Measurements from ENCODE around the gene NECAB2. TPM values are rescaled to one million over a fixed set of nuclear protein-coding genes. Genes with fewer than 3 reads are reported as not detected.

Gene NECAB2
- total RNA-seq (not detected), total RNA-seq (0 to 0.23 (median 0) reads per million in 172 experiments)
- not detected for polyA plus RNA-seq (2013, experiment 1 of 2)
- polyA plus RNA-seq (2013, experiment 2 of 2) = not detected

DNA sequence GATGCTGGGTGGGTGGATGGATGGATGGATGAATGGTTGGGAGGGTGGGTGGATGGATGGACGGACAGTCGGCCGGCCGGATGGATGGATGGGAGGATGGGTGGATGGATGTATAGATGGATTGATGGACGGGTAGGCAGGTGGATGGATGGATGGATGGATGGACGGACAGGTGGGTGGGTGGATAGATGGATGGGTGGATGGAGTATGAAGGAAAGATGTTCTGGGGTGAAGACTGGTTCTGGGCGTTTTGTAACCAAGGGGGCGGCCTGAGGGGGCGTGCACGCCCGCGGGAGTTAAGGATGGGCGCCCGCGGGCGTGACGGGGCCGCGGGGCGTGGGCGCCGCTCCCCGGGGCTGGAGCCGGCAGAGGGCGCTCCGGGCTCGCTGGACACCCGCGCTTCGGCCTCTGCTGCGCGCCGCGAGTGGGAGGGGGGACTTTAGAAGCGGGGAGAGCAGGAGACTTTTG lies at the start of gene NECAB2:
Gene NECAB2 (plus strand): TSS at position 407 of the 468 bp plus-strand sequence. CDS start 405 bp downstream, outside the sequence.
- H3K9me3 Mint-ChIP-seq = no peaks in the 10 kb centered on the region
- intact Hi-C loops (cut with DNase I, micrococcal nuclease) = no loop called here
- no peak for ATAC-seq (ENCODE audit: poor library complexity)

DNA sequence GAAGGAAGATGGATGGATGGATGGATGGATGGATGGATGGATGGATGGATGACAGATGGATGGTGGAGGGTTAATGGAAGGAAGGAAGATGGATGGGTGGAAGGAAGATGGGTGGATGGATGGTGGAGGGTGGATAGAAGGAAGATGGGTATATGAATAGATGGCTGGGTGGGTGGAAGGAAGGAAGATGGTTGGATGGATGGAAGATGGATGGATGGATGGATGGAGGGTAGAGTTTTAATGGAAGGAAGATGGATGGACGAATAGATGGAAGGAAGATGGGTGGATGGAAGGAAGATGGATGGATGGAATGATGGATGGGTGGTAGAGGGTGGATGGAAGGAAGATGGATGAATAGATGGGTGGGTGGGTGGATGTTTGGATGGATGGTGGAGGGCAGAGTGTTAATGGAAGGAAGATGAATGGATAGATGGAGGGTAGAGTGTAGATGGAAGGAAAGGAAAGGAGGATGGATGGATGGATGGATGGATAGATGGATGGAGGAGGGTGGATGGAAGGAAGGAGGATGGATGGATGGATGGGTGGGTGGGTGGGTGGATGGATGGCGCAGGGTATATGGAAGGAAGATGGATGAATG lies 47.1 kb upstream of the NECAB2 start:
- H3K27me3 Mint-ChIP-seq = no peaks in the 10 kb centered on the region
- peaks cover 3% of the 10 kb centered on the region for H3K4me1 Mint-ChIP-seq (ENCODE audit: low read depth)
- DNase-seq (no peak), ATAC-seq (ENCODE audit: poor library complexity) (no peak)
- no peak overlapping the region for H3K27ac Mint-ChIP-seq
- ChIA-PET POLR2A (no interaction called here), CTCF (no interaction called here)
- TF ChIP-seq, protein P1, sequence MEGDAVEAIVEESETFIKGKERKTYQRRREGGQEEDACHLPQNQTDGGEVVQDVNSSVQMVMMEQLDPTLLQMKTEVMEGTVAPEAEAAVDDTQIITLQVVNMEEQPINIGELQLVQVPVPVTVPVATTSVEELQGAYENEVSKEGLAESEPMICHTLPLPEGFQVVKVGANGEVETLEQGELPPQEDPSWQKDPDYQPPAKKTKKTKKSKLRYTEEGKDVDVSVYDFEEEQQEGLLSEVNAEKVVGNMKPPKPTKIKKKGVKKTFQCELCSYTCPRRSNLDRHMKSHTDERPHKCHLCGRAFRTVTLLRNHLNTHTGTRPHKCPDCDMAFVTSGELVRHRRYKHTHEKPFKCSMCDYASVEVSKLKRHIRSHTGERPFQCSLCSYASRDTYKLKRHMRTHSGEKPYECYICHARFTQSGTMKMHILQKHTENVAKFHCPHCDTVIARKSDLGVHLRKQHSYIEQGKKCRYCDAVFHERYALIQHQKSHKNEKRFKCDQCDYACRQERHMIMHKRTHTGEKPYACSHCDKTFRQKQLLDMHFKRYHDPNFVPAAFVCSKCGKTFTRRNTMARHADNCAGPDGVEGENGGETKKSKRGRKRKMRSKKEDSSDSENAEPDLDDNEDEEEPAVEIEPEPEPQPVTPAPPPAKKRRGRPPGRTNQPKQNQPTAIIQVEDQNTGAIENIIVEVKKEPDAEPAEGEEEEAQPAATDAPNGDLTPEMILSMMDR (IDR thresholded peaks at IDR 0.05) = no peak
- intact Hi-C loops (cut with DNase I, micrococcal nuclease) = loop anchor here in 1 of 2 experiments (10.0 kb wide), 1 partner anchor 254 kb away; no protein-coding TSS in a partner anchor
- Histone ChIP-seq H3K27ac (ENCODE audit: low read depth in 1 of 2, low read length in 2 of 2) (no peak overlapping the region), H3K9me3 (ENCODE audit: control insufficient read depth in 1 of 2, insufficient read depth in 1 of 2, low read length in 2 of 2) (no peaks in the 10 kb centered on the region), H3K27me3 (ENCODE audit: control insufficient read depth in 1 of 2, insufficient read depth in 2 of 2, low read length in 2 of 2) (no peaks in the 10 kb centered on the region), H3K4me1 (ENCODE audit: insufficient read depth, low read length) (no peaks in the 10 kb centered on the region), H3K36me3 (ENCODE audit: insufficient read depth, low read length) (peaks cover 29% of the 10 kb centered on the region), H3K4me3 (ENCODE audit: low read length) (no peak overlapping the region)
- no peaks in the 10 kb centered on the region for H3K9me3 Mint-ChIP-seq
- H3K4me3 Mint-ChIP-seq = no peak overlapping the region
- H3K36me3 Mint-ChIP-seq (ENCODE audit: low read depth) = peaks cover 56% of the 10 kb centered on the region

More for the DNA sequence above, at the start of gene NECAB2:
- Mint-ChIP-seq H3K27me3 (peaks cover 24% of the 10 kb centered on the region), H3K36me3 (ENCODE audit: low read depth) (no peaks in the 10 kb centered on the region), H3K27ac (no peak within 1 kb of the TSS), H3K4me3 (no peak within 1 kb of the TSS), H3K4me1 (ENCODE audit: low read depth) (no peaks in the 10 kb centered on the region)
- Histone ChIP-seq H3K4me3 (ENCODE audit: low read length) (no peak within 1 kb of the TSS), H3K4me1 (ENCODE audit: insufficient read depth, low read length) (no peaks in the 10 kb centered on the region), H3K27me3 (ENCODE audit: control insufficient read depth in 1 of 2, insufficient read depth in 2 of 2, low read length in 2 of 2) (peaks cover 10 to 28% of the 10 kb centered on the region in 2 experiments), H3K36me3 (ENCODE audit: insufficient read depth, low read length) (no peaks in the 10 kb centered on the region), H3K27ac (ENCODE audit: low read depth in 1 of 2, low read length in 2 of 2) (no peak within 1 kb of the TSS), H3K9me3 (ENCODE audit: control insufficient read depth in 1 of 2, insufficient read depth in 1 of 2, low read length in 2 of 2) (peaks cover 0 to 11% of the 10 kb centered on the region in 2 experiments)
- ChIA-PET CTCF (no interaction called here), POLR2A (no interaction called here)
- peak in 3 of 14 experiments; percentile 10 to 43 (median 34) for DNase-seq
- TF ChIP-seq, protein P1 (IDR thresholded peaks at IDR 0.05) = no peak

DNA sequence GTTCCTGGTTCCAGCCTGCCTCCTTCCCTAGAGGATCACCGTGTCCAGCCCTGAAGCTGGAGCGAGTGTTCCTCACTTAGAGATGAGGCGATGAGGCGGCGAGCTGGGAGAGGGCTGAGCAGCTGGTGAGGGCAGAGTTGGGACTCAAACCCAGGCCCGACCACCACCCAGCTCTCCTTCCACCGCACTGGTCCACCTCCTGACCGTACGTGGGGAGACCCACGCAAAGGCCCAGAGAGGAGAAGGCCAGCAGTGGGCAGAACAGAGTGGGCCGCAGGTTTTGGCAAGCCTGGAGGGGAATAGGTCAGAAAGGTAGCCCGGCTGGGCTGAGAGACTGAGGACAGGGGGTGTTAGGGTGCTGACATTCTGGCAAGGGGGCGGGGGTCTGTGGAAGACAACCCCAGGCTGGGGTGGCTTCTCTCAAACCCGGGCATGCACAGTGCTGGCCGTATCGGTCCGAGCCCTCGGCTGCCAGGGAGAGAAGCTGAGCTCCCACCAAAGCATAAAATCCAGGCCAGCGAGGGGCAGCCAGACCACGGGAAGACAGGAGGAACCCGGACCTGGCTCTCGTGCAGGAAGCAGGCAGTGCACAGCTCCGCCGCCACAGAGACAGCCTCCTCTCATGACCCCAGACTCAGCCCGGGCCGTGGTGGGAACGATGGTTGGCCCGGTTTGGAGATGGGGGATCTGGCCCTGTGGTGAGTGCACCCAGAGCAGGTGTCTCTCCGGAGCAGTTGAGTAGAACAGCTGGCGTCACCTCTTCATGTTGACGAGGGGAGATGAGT lies 44.3 kb upstream of the NECAB2 start:
- no peak overlapping the region for H3K4me3 Mint-ChIP-seq
- H3K4me1 ChIP-seq (ENCODE audit: insufficient read depth, low read length) = peaks cover 3% of the 10 kb centered on the region
- H3K27me3 ChIP-seq (ENCODE audit: control insufficient read depth in 1 of 2, insufficient read depth in 2 of 2, low read length in 2 of 2) = no peaks in the 10 kb centered on the region
- H3K27ac ChIP-seq (ENCODE audit: low read depth in 1 of 2, low read length in 2 of 2) = no peak overlapping the region
- H3K27ac Mint-ChIP-seq = no peak overlapping the region
- no peaks in the 10 kb centered on the region for H3K27me3 Mint-ChIP-seq
- ChIA-PET CTCF (no interaction called here), POLR2A (no interaction called here)
- no peak overlapping the region for H3K4me3 ChIP-seq (ENCODE audit: low read length)
- peaks cover 35% of the 10 kb centered on the region for H3K36me3 Mint-ChIP-seq (ENCODE audit: low read depth)
- DNase-seq (no peak), ATAC-seq (ENCODE audit: poor library complexity) (no peak)
- no peaks in the 10 kb centered on the region for H3K9me3 Mint-ChIP-seq
- no peaks in the 10 kb centered on the region for H3K9me3 ChIP-seq (ENCODE audit: control insufficient read depth in 1 of 2, insufficient read depth in 1 of 2, low read length in 2 of 2)
- intact Hi-C loops (cut with DNase I, micrococcal nuclease) = loop anchor here in 1 of 2 experiments (10.0 kb wide), 1 partner anchor 251 kb away; no protein-coding TSS in a partner anchor
- H3K4me1 Mint-ChIP-seq (ENCODE audit: low read depth) = peaks cover 3% of the 10 kb centered on the region
- TF ChIP-seq, protein P1 (IDR thresholded peaks at IDR 0.05) = no peak
- peaks cover 9% of the 10 kb centered on the region for H3K36me3 ChIP-seq (ENCODE audit: insufficient read depth, low read length)
